Mesodermal cell (in vitro differentiated cells): ENCODE results near the gene ADGRB3.
"Not testable (repeated sequence)": the region's sequence is repeated elsewhere in the genome, so short reads cannot be mapped to it uniquely, and the experiment has no call there.

Experiments
- H3K27ac ChIP-seq: 2 replicates; pipeline ENCODE4 v1.7.0; 2013; ENCODE audit warnings: mild to moderate bottlenecking, low read depth, low read length, moderate library complexity; ENCODE audit not compliant: severe bottlenecking
- H3K36me3 ChIP-seq: 2 replicates; pipeline ENCODE4 v1.7.1; 2013; ENCODE audit warnings: mild to moderate bottlenecking, low read length, moderate library complexity; ENCODE audit not compliant: control insufficient read depth, insufficient read depth
- H3K4me1 ChIP-seq: one replicate; pipeline ENCODE4 v1.7.1; 2013; ENCODE audit warnings: mild to moderate bottlenecking, low read length; ENCODE audit not compliant: insufficient read depth, control insufficient read depth, poor library complexity, severe bottlenecking
- H3K4me3 ChIP-seq: 2 replicates; pipeline ENCODE4 v1.7.0; 2013; ENCODE audit warnings: low read length, control low read depth, mild to moderate bottlenecking; ENCODE audit not compliant: insufficient read depth, poor library complexity, severe bottlenecking; ENCODE audit errors: extremely low read depth
- H3K9me3 ChIP-seq: 2 replicates; pipeline ENCODE4 v1.7.1; 2013; ENCODE audit warnings: mild to moderate bottlenecking, low read length, moderate library complexity; ENCODE audit not compliant: control insufficient read depth
- WGBS, 2 experiments: methylation state at CpG; one replicate each; pipeline ENCODE4 v1.1.5; 2013; ENCODE audit warnings: missing lambda C conversion rate in 2 of 2; ENCODE audit not compliant: insufficient coverage in 2 of 2; 5-methylcytosine and 5-hydroxymethylcytosine counted together

ADGRB3 gene

GRCh38 chr6:68758559-68758958 is 123.5 kb downstream of the ADGRB3 start:
- Histone ChIP-seq H3K27ac (no peak overlapping the region), H3K9me3 (no peaks in the 10 kb centered on the region), H3K4me1 (no peaks in the 10 kb centered on the region), H3K36me3 (no peaks in the 10 kb centered on the region), H3K4me3 (no peak overlapping the region)

GRCh38 chr6:68760485-68760884 is 125.4 kb downstream of the ADGRB3 start:
- Histone ChIP-seq H3K36me3 (no peaks in the 10 kb centered on the region), H3K4me3 (no peak overlapping the region), H3K4me1 (no peaks in the 10 kb centered on the region), H3K9me3 (no peaks in the 10 kb centered on the region), H3K27ac (no peak overlapping the region)
- WGBS, 2 experiments, result 50 to 100% methylated on average over 1 of the region's 2 CpGs

- Histone ChIP-seq H3K36me3 (no peaks in the 10 kb centered on the region), H3K27ac (no peak overlapping the region), H3K9me3 (no peaks in the 10 kb centered on the region), H3K4me1 (no peaks in the 10 kb centered on the region), H3K4me3 (no peak overlapping the region)
- 70 to 79% methylated on average over 2 of the region's 8 CpGs for WGBS, 2 experiments
Observed at GRCh38 chr6:68760941-68761676, 126.0 kb downstream of the ADGRB3 start.

- Histone ChIP-seq H3K4me3 (no peak overlapping the region), H3K4me1 (no peaks in the 10 kb centered on the region), H3K36me3 (no peaks in the 10 kb centered on the region), H3K9me3 (no peaks in the 10 kb centered on the region), H3K27ac (no peak overlapping the region)
- WGBS, 2 experiments, result no CpG with 5 or more reads among the region's 2 CpGs
Observed at GRCh38 chr6:68761985-68762384, 126.9 kb downstream of the ADGRB3 start.

- H3K9me3 ChIP-seq, result no peaks in the 10 kb centered on the region
- H3K4me1 ChIP-seq, result no peaks in the 10 kb centered on the region
- H3K4me3 ChIP-seq, result no peak overlapping the region
- no peaks in the 10 kb centered on the region for H3K36me3 ChIP-seq
- no peak overlapping the region for H3K27ac ChIP-seq
Observed at GRCh38 chr6:68771426-68771825, 136.3 kb downstream of the ADGRB3 start.

GRCh38 chr6:68774843-68775242 is 139.8 kb downstream of the ADGRB3 start:
- Histone ChIP-seq H3K4me3 (no peak overlapping the region), H3K27ac (no peak overlapping the region), H3K9me3 (no peaks in the 10 kb centered on the region), H3K36me3 (no peaks in the 10 kb centered on the region), H3K4me1 (no peaks in the 10 kb centered on the region)
- WGBS, 2 experiments, result no CpG with 5 or more reads among the region's 1 CpG

- no peaks in the 10 kb centered on the region for H3K4me1 ChIP-seq
- no peaks in the 10 kb centered on the region for H3K36me3 ChIP-seq
- 80 to 89% methylated on average over 1 of the region's 2 CpGs for WGBS, 2 experiments
- H3K27ac ChIP-seq, result no peak overlapping the region
- no peaks in the 10 kb centered on the region for H3K9me3 ChIP-seq
- no peak overlapping the region for H3K4me3 ChIP-seq
Observed at GRCh38 chr6:68776354-68776753, 141.3 kb downstream of the ADGRB3 start.

GRCh38 chr6:68777956-68778355 is 142.9 kb downstream of the ADGRB3 start:
- Histone ChIP-seq H3K4me1 (no peaks in the 10 kb centered on the region), H3K27ac (no peak overlapping the region), H3K36me3 (no peaks in the 10 kb centered on the region), H3K4me3 (no peak overlapping the region), H3K9me3 (no peaks in the 10 kb centered on the region)

GRCh38 chr6:68778356-68779020 is 143.4 kb downstream of the ADGRB3 start:
- no peaks in the 10 kb centered on the region for H3K36me3 ChIP-seq
- H3K4me3 ChIP-seq, result no peak overlapping the region
- H3K27ac ChIP-seq, result no peak overlapping the region
- 13 to 48% methylated on average over 2 to 3 of the region's 5 CpGs for WGBS, 2 experiments
- no peaks in the 10 kb centered on the region for H3K4me1 ChIP-seq
- no peaks in the 10 kb centered on the region for H3K9me3 ChIP-seq

- H3K4me3 ChIP-seq, result no peak overlapping the region
- H3K27ac ChIP-seq, result no peak overlapping the region
- H3K36me3 ChIP-seq, result no peaks in the 10 kb centered on the region
- WGBS, 2 experiments, result 57% methylated on average over 1 of the region's 2 CpGs; no CpG with 5 or more reads in 1 of the 2 experiments
- no peaks in the 10 kb centered on the region for H3K9me3 ChIP-seq
- no peaks in the 10 kb centered on the region for H3K4me1 ChIP-seq
Observed at GRCh38 chr6:68779366-68779765, 144.3 kb downstream of the ADGRB3 start.

- H3K4me3 ChIP-seq, H3K9me3 ChIP-seq, H3K36me3 ChIP-seq: not testable (repeated sequence)
Observed at GRCh38 chr6:68790128-68790527, 155.0 kb downstream of the ADGRB3 start.

More at GRCh38 chr6:68790128-68790527, 155.0 kb downstream of the ADGRB3 start:
- no CpG with 5 or more reads among the region's 6 CpGs for WGBS, 2 experiments
- H3K27ac ChIP-seq, H3K4me1 ChIP-seq: not testable (repeated sequence)
